Stimulated activated CD8-positive, alpha-beta memory T cell treated with anti-CD3 and anti-CD28 coated beads, Interleukin-7, amount 100 ng/mL, for 4 hours (primary cell): ENCODE measurements around the gene PTGDR2.

Source experiments
- DNase-seq, 2 donors: peaks; one replicate each; pipeline ENCODE4 v3.0.0-alpha.2; 2020; ENCODE audit warnings: low read depth in 2 of 2

The PTGDR2 gene

DNA sequence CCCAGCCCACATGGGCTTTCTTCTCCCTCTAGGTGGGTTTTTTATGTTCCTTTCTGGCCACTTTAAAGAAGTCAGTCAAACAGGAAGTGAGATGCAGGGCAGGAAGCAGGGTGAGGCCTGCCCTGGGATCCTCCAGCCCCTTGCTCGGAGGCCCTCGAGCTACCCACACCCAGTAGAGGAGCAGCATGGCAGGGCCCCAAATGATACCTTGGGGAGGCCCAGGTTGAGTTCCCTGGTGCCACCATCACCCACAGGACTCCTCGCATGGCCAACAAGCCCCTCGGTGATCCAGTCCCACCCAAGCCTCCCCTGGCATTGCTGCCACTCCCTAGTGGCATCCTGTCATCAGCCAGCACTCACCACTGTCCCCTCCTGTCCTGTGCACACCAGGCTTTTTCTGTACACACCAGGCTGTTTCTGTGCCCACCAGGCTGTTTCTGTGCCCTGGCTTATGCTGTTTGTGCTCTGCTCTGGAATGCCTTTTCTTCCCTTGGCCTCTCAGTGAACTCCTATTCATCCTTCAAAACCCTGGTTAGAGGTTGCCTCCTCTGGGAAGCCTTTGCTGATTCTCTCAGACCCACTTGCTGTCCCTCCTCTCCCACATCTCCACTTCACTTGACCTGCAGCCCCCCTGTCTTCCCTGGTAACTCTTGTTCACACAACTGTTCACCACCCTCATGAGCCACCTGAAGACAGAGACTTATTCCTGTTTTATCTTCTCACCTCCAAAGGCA lies 3.1 kb upstream of the PTGDR2 start:
- DNase-seq, result no peak

- no peak for DNase-seq
These were observed 2.5 kb upstream of the PTGDR2 start for GRCh38 chr11:60858236-60858635.

DNA sequence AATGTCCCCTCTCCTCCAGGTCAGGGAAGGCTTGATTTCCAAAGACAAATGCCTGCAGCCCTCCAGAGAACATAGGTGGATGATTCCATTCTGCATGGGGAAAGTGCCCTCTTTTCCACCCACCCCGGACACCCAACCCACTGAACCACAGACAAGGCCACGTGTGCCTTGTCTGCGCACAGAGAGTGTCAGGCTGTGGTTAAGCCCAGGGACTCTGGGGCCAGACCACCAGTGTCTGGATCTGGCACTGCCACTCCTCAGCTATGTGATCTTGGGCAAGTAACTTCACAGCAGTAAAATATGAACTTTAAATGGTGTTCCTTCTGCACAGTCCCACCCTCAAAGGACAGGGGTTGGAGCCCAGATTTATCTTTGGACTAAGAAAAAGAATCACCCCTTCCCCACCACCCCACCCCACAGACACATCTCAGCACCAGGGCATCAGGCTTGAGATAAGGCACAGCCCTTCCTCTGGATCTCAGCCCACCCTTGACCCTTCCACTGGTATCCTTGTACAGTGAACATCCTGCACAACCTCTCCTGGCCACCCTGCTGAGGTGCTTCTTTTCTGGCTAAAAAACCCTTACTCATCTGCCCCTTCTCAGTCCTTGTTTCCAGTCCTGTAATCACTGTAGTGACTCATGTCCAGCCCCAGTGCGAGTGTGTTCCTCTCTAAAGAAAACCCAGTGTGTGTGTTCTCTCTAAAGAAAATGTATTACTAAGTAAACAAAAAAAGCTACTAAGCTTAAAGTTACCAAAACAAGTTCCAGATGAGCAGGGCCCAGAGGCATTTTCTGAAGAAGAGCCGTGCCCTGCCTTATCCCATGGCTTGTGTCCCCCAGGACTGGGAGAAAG lies 1.9 kb upstream of the PTGDR2 start:
- DNase-seq, result no peak

DNA sequence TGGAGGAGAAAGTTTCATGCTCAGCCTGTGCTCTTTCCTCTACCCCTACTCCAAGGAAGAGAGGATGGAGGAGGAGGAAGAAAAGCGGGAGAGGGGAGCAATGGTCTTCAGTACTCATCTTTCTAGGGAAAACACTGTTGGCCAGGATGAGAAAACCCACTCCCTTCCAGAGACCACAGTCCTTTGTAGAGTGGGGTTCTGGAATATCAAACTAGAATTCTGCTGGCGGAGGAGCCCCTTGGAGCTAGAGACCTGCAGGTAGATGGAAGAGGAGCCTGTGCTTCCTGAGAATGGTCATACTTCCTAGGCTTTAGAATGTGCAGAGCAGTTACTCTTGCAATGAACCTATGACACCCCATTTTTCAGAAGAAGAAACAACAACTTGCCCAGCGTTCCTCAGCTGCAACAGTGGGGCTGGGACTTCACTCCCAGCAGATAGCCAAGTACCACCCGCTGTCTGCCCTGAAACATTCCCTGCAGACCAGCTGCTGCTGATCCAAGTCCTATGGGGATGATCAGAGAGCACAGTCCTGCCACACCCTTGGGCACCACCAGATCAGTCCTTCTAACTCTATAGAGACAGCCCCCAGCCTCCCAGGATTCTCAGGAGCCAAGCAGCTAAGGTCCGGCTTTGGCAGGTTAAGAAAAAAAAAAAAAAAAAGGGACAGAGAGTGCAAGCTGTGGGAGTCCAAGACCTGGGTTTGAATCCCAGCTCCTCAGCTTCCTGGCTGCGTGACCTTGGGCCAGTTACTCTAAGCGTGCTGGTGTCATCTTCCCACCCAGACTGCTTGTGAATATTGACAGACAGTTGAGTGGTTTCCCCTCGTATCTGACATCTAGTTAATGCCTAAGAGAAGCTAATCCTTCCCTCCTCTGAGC lies 664 bp downstream of the PTGDR2 start:
- DNase-seq, result no peak

GRCh38 chr11:60854140-60854846 lies 1.5 kb downstream of the PTGDR2 start:
- DNase-seq, result no peak

DNA sequence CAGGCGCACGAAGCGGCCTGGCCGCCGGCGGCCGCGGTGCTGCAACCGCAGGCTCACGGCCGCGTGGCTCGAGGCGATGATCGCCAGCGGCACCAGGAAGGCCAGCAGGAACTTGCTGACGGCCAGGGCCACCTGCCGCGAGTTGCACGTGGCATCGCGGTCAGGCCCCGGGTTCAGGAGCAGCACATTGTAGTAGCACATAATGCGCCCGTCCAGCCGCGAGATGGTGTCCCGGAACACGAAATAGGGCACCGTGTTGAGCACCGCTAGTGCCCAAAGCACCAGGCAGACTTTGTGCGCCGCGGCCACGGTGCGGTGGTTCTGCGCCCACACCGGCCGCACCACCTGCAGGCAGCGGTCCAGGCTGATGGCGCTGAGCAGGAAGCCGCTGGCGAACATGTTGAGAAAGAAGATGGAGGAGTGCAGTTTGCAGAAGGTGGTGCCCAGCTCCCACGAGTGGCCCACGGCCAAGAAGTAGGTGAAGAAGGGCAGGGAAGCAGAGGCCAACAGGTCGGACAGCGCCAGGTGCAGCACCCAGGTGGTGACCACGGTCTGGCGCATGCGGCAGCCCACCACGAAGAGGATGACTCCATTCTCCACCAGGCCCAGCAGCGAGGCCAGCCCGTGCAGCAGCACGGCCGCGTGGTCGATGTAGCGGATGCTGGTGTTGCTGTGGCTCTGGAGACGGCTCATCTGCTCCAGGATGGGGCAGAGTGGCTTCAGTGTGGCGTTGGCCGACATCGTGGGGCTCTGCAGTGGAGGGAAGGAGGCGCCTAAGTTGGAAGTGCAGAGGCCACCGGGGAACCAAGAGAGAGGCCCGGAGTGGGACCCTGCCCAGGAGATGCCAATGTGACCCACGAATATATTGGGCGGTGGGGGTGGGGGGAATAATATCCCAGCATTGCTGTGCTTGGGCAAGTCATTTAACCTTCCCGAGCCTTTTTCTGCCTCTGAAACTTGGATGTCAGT lies 2.5 kb downstream of the PTGDR2 start:
- no peak for DNase-seq

DNA sequence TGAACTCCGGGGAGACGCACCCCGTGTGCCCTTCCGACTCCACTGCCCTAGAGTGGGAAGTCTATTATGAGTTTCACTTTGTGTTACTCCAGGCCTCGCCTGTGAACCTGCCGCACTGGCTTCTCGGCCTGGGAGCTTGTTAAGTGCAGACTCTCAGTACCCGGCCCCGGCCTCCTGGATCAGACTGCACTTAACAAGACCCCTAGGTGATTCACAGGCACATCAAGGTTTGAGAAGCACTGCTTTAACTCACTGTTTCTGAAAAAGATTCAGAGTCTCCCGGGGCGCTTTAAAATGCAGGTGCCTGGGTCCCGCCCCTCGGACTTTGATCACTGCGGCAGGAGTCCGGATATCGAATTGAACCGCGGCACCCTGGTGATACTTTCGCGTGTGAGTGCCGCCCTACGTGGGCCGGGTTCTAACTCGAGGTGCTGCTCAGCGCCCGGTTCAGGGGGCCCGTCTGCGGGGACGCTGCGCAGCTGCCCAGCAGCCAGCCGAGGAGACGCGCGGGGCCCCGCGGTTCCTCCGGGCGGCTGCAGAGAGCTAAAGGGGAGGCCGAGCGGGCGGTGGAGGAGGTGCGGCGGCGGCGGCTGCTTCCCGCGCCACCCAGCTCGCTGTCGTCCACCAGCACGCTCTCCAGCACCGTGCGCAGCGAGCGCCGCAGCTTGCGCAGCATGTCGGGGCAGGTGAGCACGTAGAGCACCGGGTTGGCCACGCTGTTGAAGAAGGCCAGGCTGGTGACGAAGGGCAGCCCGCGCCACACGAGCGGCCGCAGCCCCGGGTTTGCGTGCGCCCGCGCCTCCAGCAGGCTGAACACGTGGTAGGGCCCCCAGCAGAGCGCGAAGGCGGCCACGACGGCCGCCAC lies 3.4 kb downstream of the PTGDR2 start:
- no peak for DNase-seq

DNA sequence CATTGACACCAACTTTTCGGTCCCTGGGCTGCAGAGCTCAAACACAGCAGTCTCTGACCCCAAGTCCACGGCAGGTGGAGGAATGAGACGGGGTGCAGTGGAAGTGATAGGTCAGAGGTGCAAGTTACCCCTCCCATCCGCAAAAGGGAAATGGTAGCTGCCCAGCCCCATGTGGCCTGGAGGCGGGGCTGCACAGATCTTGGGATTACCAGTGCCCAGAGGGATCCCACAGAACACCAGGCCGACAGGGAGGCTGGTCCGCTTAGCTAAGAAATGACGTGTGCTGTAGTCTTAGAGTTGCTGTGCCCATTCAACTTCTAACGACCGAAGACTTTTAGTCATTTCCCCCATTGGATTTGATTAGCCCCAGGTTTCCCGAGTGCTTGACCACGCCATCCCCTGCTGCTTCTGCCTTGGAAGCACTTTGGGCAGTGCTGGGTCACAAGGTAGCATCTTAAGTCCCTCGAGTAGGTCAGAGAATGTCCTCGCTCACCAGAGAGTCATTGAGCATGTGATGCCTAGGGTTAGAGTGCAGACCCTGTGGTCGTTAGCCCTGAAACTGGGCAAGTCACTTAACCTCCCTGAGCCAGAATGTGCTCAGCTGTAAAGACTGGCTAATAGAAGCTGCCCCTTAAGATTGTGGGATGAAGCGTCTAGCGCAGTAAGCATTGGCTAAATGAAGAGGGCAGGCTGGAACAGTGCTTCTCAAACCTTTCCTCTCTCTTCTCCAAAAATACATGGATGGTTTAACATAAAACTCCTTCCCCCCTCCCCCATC lies 4.2 kb downstream of the PTGDR2 start:
- no peak for DNase-seq

- DNase-seq, result no peak
These were observed 5.9 kb downstream of the PTGDR2 start for GRCh38 chr11:60849641-60850520.

DNA sequence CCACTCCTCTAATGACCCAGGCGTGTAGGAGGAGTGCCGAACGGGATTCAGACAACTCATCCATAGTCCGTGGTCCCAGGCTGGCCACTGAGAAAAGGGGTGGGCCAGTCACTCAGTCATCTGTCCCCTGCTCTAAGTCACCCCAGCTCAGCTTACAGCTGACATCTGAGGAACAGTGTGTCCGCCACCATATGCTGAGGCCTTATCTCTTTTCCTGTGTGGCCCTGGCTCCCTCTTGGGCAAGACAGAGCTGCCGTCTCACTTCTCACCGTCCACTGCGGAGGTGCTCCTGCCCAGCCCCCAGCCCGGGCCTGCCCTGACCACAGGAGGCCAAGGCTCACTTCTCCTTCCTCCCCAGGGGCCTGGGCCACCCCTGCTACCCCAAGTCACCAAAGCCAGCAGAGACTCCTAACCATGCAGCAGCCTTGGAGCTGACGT lies 7.0 kb downstream of the PTGDR2 start:
- DNase-seq, result no peak

GRCh38 chr11:60847896-60848295 lies 7.9 kb downstream of the PTGDR2 start:
- no peak for DNase-seq

- DNase-seq, result no peak
These were observed 8.5 kb downstream of the PTGDR2 start for GRCh38 chr11:60847281-60847680.

DNA sequence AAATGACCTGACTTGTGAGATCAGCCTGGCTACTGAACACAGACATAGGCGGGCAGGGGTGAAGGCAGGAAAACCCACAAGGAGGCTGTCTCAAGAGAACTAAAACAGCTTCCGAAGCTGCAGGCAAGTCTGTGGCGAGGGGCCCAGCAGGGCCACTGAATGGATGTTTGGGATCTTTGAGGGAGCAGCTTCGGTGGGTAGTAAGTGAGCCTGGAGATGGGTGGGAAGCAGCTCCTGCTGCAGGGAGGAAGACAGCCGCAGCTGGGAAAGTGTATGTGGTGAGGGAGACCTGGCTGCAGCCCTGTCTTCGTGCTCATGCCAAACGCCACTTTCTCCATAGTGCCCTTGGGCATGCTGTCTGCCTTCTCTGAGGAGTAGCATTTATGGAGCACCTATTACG lies 10.4 kb downstream of the PTGDR2 start:
- no peak for DNase-seq

DNA sequence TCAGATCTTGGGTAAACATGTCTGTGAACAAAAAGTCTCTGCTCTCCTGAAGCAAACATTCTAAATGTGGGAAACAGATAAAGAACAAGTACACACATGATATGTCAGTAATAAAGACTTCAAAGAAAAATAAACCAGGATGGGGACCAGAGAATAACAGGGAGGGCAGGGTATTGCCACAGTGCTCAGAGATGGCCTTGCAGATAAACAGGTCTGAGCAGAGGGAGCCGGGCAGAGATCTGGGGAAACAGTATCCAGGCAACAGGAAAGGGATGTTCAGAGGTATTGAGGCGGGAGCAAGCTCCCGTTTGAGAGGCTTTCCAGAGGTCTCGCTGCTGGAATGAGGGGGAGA lies 10.9 kb downstream of the PTGDR2 start:
- no peak for DNase-seq

- no peak for DNase-seq
These were observed 11.5 kb downstream of the PTGDR2 start for GRCh38 chr11:60844045-60844869.

- no peak for DNase-seq
These were observed 12.8 kb downstream of the PTGDR2 start for GRCh38 chr11:60842668-60843600.
